GM23338 (cell line): ENCODE measurements around the gene NR1D1. TPM values are rescaled to one million over a fixed set of nuclear protein-coding genes. Genes with fewer than 3 reads are reported as not detected.

Experiments
- ATAC-seq: fragments of 200-7000 bp; cut with Tn5 transposase; 3 replicates; pipeline ENCODE4 v1.9.1; 2020
- DNase-seq: peaks from one replicate; pipeline ENCODE4 v3.0.0-alpha.2; 2015; ENCODE audit warnings: low spot score
- H2AFZ ChIP-seq: fragments of 200-600 bp; sonication (generic); 2 replicates; pipeline ENCODE4 v1.8.0; 2016; ENCODE audit warnings: antibody characterized with exemption, mild to moderate bottlenecking, moderate library complexity
- H3F3A ChIP-seq: fragments of 200-600 bp; sonication (generic); replicated peaks from 2 replicates; pipeline ENCODE4 v1.8.0; 2017; ENCODE audit warnings: antibody characterized with exemption, mixed run types, low read depth
- H3K27ac ChIP-seq: fragments of 200-600 bp; sonication (generic); 2 replicates; pipeline ENCODE4 v1.6.1; 2016; ENCODE audit warnings: low read depth
- H3K27me3 ChIP-seq: fragments of 200-600 bp; sonication (generic); 2 replicates; pipeline ENCODE4 v1.8.0; 2016; ENCODE audit warnings: mild to moderate bottlenecking, mixed run types, moderate library complexity; ENCODE audit not compliant: insufficient read depth
- H3K36me3 ChIP-seq: fragments of 200-600 bp; sonication (generic); 2 replicates; pipeline ENCODE4 v1.8.0; 2016; ENCODE audit warnings: mild to moderate bottlenecking; ENCODE audit not compliant: insufficient read depth
- H3K4me1 ChIP-seq: fragments of 200-600 bp; sonication (generic); 2 replicates; pipeline ENCODE4 v1.8.0; 2016; ENCODE audit warnings: mild to moderate bottlenecking, moderate library complexity; ENCODE audit not compliant: insufficient read depth
- H3K4me2 ChIP-seq: fragments of 200-600 bp; sonication (generic); 2 replicates; pipeline ENCODE4 v1.7.1; 2017; ENCODE audit warnings: mixed run types
- H3K4me3 ChIP-seq: fragments of 200-600 bp; sonication (generic); 2 replicates; pipeline ENCODE4 v1.6.1; 2016; ENCODE audit warnings: mixed run types
- H3K79me2 ChIP-seq: fragments of 200-600 bp; sonication (generic); replicated peaks from 2 replicates; pipeline ENCODE4 v1.8.0; 2017; ENCODE audit warnings: mild to moderate bottlenecking; ENCODE audit not compliant: insufficient read depth
- H3K9me2 ChIP-seq: fragments of 200-600 bp; sonication (generic); 2 replicates; pipeline ENCODE4 v1.8.0; 2017; ENCODE audit not compliant: insufficient read depth
- H4K20me1 ChIP-seq: fragments of 200-600 bp; sonication (generic); replicated peaks from 2 replicates; pipeline ENCODE4 v1.8.0; 2017; ENCODE audit warnings: mild to moderate bottlenecking; ENCODE audit not compliant: insufficient read depth
- H3K27ac Mint-ChIP-seq: 2 replicates; pipeline ENCODE4 v1.8.0; 2020; ENCODE audit warnings: inconsistent platforms, mild to moderate bottlenecking, moderate library complexity, mixed read lengths
- H3K27me3 Mint-ChIP-seq: 3 replicates; pipeline ENCODE4 v1.8.0; 2022; ENCODE audit warnings: low read depth, mild to moderate bottlenecking, moderate library complexity, mixed read lengths, inconsistent platforms; ENCODE audit not compliant: insufficient read depth, poor library complexity
- H3K36me3 Mint-ChIP-seq: 3 replicates; pipeline ENCODE4 v1.8.0; 2021; ENCODE audit warnings: low read depth, mild to moderate bottlenecking, inconsistent platforms, moderate library complexity, mixed read lengths
- H3K4me1 Mint-ChIP-seq: 3 replicates; pipeline ENCODE4 v1.8.0; 2020; ENCODE audit warnings: mild to moderate bottlenecking, inconsistent platforms, mixed read lengths
- H3K4me3 Mint-ChIP-seq: 3 replicates; pipeline ENCODE4 v1.8.0; 2021; ENCODE audit warnings: moderate library complexity, mild to moderate bottlenecking, inconsistent platforms, mixed read lengths
- H3K9me3 Mint-ChIP-seq: 3 replicates; pipeline ENCODE4 v1.8.0; 2020; ENCODE audit warnings: moderate library complexity, mild to moderate bottlenecking, inconsistent platforms, mixed read lengths
- CREB1 ChIP-seq: fragments of 250-450 bp; sonication (Bioruptor Pico); IDR thresholded peaks from 2 replicates; pipeline ENCODE4 v1.5.0; 2020; ENCODE audit warnings: low read depth, mild to moderate bottlenecking, moderate library complexity
- CTCF ChIP-seq, 2 experiments: fragments of 200-600 bp in 1 of 2; sonication (generic) in 1 of 2; conservative IDR thresholded peaks; 2 replicates each; pipeline versions ENCODE4 v1.5.1 to v1.6.1; 2016 to 2017; ENCODE audit warnings: antibody characterized with exemption in 2 of 2, low read depth in 2 of 2, mild to moderate bottlenecking in 2 of 2, moderate library complexity in 1 of 2
- ETS1 ChIP-seq: IDR thresholded peaks from 2 replicates; pipeline ENCODE4 v1.6.1; 2016; ENCODE audit warnings: antibody characterized with exemption
- EZH2 ChIP-seq: fragments of 200-600 bp; sonication (generic); IDR thresholded peaks from one replicate; pipeline ENCODE4 v1.8.0; 2017; ENCODE audit warnings: antibody characterized with exemption, mild to moderate bottlenecking, low read depth; ENCODE audit not compliant: unreplicated experiment
- JUNB ChIP-seq: IDR thresholded peaks from one replicate; pipeline ENCODE4 v1.6.1; 2016; ENCODE audit warnings: antibody characterized with exemption; ENCODE audit not compliant: unreplicated experiment
- NANOG ChIP-seq: IDR thresholded peaks from 2 replicates; pipeline ENCODE4 v1.6.1; 2016; ENCODE audit warnings: antibody characterized with exemption, borderline replicate concordance
- POLR2AphosphoS5 ChIP-seq: IDR thresholded peaks from 2 replicates; pipeline ENCODE4 v1.6.1; 2016; ENCODE audit warnings: antibody characterized with exemption, low read depth
- STAT1 ChIP-seq: IDR thresholded peaks from one replicate; pipeline ENCODE4 v1.6.1; 2016; ENCODE audit warnings: antibody characterized with exemption; ENCODE audit not compliant: unreplicated experiment
- ZNF114 ChIP-seq: fragments of 250-450 bp; sonication (Bioruptor Pico); IDR thresholded peaks from 2 replicates; pipeline ENCODE4 v1.5.0; 2020; ENCODE audit warnings: mild to moderate bottlenecking, moderate library complexity
- ZNF331 ChIP-seq: fragments of 250-450 bp; sonication (Bioruptor Pico); IDR thresholded peaks from 2 replicates; pipeline ENCODE4 v1.5.0; 2020; ENCODE audit warnings: low read depth, mild to moderate bottlenecking, moderate library complexity
- ZNF462 ChIP-seq: fragments of 250-450 bp; sonication (Bioruptor Pico); IDR thresholded peaks from 2 replicates; pipeline ENCODE4 v1.5.0; 2020; ENCODE audit warnings: mild to moderate bottlenecking, moderate library complexity
- polyA plus RNA-seq: library from polyadenylated mRNA; unstranded; fragments of >200 nt; fragmentation: Nextera tagmentation; extraction: Ambion mirVana; gene quantifications from 2 replicates; pipeline ENCODE4 v1.2.1, GENCODE V29; 2016
- total RNA-seq: library from RNA; depleted of rRNA; stranded (reverse); fragments of >200 nt; shearing (Covaris generic); gene quantifications from 2 replicates; pipeline ENCODE4 v1.2.3, GENCODE V29; 2014

Gene NR1D1
- total and polyA plus RNA-seq, 2 experiments from 2014 or later, result 3.3 to 4.2 TPM

GRCh38 chr17:40094874-40095273 is 5.5 kb downstream of the NR1D1 start:
- Histone ChIP-seq H3K36me3 (0 out of 2 replicates have a peak, but pooled peaks cover 3% of the 10 kb centered on the region), H3K79me2 (no peaks in the 10 kb centered on the region), H2AFZ (no peak overlapping the region), H3K27me3 (peaks cover 7% of the 10 kb centered on the region), H3F3A (peaks cover 8% of the 10 kb centered on the region; the same call in 1 of the 2 replicates), H3K4me3 (no peak overlapping the region), H4K20me1 (no peaks in the 10 kb centered on the region), H3K4me2 (no peak overlapping the region), H3K9me2 (peaks cover 16% of the 10 kb centered on the region), H3K4me1 (peaks cover 38% of the 10 kb centered on the region), H3K27ac (no peak overlapping the region)
- H3K27ac Mint-ChIP-seq, result no peak overlapping the region
- H3K36me3 Mint-ChIP-seq, result peaks cover 50% of the 10 kb centered on the region
- ATAC-seq (no peak), DNase-seq (no peak)
- no peak overlapping the region for H3K4me3 Mint-ChIP-seq
- peaks cover 21% of the 10 kb centered on the region for H3K27me3 Mint-ChIP-seq
- peaks cover 9% of the 10 kb centered on the region; the same call in 2 of the 3 replicates for H3K9me3 Mint-ChIP-seq
- H3K4me1 Mint-ChIP-seq, result peaks cover 52% of the 10 kb centered on the region
- no peak for TF ChIP-seq ETS1
- TF ChIP-seq STAT1, result no peak
- no peak for TF ChIP-seq ZNF114 (CRISPR knock-in tag)
- TF ChIP-seq ZNF331, result no peak

GRCh38 chr17:40093580-40094201 is 6.7 kb downstream of the NR1D1 start:
- H3K79me2 ChIP-seq, result no peaks in the 10 kb centered on the region
- H3K9me2 ChIP-seq, result peaks cover 15% of the 10 kb centered on the region
- H3K36me3 Mint-ChIP-seq, result peaks cover 53% of the 10 kb centered on the region
- H3K4me2 ChIP-seq, result no peak overlapping the region
- H3K36me3 ChIP-seq, result 0 out of 2 replicates have a peak, but pooled peaks cover 3% of the 10 kb centered on the region
- H3K4me3 ChIP-seq, result no peak overlapping the region
- peaks cover 54% of the 10 kb centered on the region for H3K4me1 Mint-ChIP-seq
- H3K27me3 ChIP-seq, result no peaks in the 10 kb centered on the region
- 0 out of 2 replicates have a peak, but pooled peaks cover 3% of the 10 kb centered on the region for H3F3A ChIP-seq
- no peak overlapping the region for H3K27ac Mint-ChIP-seq
- no peak overlapping the region for H2AFZ ChIP-seq
- no peak for ATAC-seq
- H4K20me1 ChIP-seq, result no peaks in the 10 kb centered on the region
- peaks cover 2% of the 10 kb centered on the region; the same call in 1 of the 3 replicates for H3K9me3 Mint-ChIP-seq
- H3K27ac ChIP-seq, result no peak overlapping the region
- H3K4me1 ChIP-seq, result peaks cover 33% of the 10 kb centered on the region
- DNase-seq, result no peak
- no peak overlapping the region; the same call in 2 of the 3 replicates for H3K4me3 Mint-ChIP-seq
- peaks cover 13% of the 10 kb centered on the region for H3K27me3 Mint-ChIP-seq
- TF ChIP-seq NANOG, result no peak
- no peak for TF ChIP-seq STAT1
- TF ChIP-seq POLR2AphosphoS5, result no peak
- no peak for TF ChIP-seq CTCF (conservative IDR thresholded peaks at IDR 0.05; ENCODE audit: low read depth in 2 of 2)
- no peak for TF ChIP-seq JUNB
- no peak for TF ChIP-seq ZNF331
- no peak for TF ChIP-seq CREB1 (CRISPR knock-in tag)
- TF ChIP-seq ETS1, result no peak
- no peak for TF ChIP-seq ZNF462 (CRISPR knock-in tag)
- no peak for TF ChIP-seq EZH2
- TF ChIP-seq ZNF114 (CRISPR knock-in tag), result no peak
